Activated CD8-positive, alpha-beta memory T cell treated with anti-CD3 and anti-CD28 coated beads for 4 hours (primary cell): ENCODE measurements around the gene RBMX2.
"Not testable (repeated sequence)": the region's sequence is repeated elsewhere in the genome, so short reads cannot be mapped to it uniquely, and the experiment has no call there.

Experiments used
- DNase-seq, 2 donors: peaks; one replicate each; pipeline ENCODE4 v3.0.0-alpha.2; 2020; ENCODE audit warnings: low read depth in 2 of 2

RBMX2 gene

DNA sequence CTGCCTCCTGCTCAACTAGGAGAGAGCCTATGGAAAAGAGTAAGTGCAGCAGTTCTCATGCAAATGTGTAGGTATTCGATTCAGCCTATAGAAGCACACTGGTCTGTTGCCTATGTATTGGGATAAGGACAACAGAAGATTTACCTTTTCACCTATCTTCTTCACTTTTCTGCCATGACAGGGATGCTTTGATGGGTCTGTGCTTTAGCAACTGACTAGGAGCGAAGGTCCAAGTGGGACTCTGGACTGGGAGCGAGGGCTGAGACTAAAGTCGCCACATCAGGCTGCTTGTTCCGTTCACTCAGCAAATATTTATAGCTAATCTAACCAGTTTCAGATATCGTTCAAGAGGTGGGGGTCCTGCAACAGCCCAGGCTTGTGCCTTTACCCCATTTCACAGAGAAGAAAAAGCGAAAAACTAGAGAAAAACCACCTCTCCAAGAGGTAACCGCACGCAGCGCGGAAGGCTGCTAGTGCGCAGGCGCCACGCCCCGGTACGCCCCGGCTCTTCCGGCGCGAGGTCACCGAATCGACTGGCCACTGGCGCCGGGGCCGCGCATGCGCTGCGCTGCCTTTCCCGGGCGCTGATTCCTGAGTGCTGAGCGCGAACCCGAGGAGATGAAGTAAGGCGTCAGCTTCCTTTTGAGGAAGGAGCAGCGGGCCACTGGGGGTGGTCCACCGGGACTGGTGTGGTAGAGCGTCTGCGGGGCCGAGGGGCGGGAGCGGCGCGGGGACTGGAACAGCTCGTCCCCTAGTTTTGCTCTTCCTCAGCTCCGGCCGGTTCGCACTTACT, at the start of gene RBMX2:
TSS of gene RBMX2 (plus strand) at position 573 of the 793 bp plus-strand sequence. CDS start at position 619, 46 bp downstream.
- DNase-seq, result peak; percentile 27 to 44

DNA sequence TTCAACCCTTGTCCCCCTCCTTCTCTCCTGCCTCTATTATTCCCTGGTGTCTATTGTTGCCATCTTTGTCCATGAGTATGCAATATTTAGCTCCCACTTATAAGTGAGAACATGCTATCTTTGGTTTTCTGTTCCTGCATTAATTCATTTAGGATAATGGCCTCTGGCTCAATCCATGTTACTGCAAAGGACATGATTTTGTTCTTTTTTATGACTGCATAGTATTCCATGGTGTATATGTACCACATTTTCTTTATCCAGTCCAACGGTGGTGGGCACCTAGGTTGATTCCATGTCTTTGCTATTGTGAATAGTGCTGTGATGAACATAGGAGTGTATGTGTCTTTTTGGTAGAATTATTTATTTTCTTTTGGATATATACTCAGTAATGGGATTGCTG, 49.7 kb upstream of the RBMX2 start:
- DNase-seq, result not testable (repeated sequence)

GRCh38 chrX:130376077-130376476, 25.7 kb upstream of the RBMX2 start:
- no peak for DNase-seq

- no peak for DNase-seq
Observed at GRCh38 chrX:130378024-130378669, 23.6 kb upstream of the RBMX2 start.

DNA sequence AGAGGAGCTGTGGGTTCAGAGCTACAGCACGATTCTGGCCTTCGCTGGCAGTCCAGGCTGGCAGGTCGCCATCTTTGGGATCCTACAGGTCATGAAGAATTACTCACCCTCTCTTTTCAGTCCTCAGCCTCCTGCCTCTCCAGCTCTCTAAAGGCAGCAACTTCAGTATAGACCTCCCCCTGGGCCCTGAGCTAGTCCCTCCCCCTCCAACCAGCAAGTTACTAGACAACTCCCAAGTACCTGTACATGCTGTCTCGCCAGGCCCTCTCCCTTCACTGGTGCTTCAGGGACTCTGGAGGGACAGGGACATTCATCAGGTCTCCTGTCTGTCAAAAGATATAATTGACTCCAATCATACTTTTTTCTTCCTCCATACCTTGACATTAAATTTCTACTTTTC, 16.3 kb upstream of the RBMX2 start, which contains the start of gene GPR119:
TSS of gene GPR119 (minus strand) at position 155 of the 400 bp plus-strand sequence. CDS start 227 bp downstream, outside the sequence.
- DNase-seq, result no peak

GRCh38 chrX:130386408-130386808, 15.4 kb upstream of the RBMX2 start:
- no peak for DNase-seq

DNA sequence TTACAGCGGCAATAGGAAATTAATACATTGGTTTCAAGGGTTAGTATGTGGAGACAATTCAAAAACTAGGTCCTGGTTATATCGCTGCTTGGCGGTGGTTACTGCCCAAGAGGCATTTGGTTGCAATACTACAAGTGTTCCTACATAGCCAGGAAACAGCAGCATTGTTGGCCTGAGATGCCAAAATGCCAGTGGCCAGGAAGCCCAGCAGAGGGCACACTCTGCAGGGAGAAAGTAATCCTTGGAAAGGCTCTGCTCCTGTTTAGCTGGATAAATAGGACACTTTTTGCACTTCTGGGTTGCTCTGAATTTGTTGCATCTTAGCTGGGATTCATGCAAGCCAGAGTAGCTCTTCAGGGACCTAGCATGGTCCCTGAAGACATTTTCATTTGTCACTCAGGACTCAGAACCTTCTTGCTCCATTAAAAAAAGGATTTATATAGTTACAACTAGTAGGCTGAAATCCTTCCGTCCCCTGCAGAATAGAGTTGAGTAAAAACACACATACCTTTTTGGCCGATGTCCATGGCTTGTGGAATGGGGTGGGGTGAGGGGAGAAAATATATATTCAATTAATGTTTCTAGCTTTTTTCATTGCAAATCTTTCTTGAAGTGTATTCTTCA, 8.2 kb upstream of the RBMX2 start:
- no peak for DNase-seq

DNA sequence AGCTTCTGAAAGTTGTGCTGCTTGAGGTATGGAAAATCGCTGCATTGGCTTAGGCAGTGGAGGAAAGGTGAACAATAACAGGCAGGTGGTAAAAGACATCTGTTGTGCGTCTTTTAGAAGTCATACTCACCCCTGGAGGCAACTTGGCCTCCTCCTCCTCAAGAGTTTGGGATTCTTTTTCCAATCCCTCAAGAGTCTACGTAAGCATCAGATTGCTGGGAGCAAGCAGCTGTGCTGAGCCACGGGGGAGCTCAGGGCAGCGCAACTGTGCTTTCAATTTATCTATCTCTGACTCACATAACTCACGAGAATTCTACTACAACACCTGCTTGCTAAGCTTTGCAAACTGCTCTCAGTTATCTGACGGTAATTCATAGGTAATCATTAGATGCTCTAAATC, 6.4 kb upstream of the RBMX2 start:
- DNase-seq, result no peak

- DNase-seq, result no peak
Observed at GRCh38 chrX:130402208-130402684, 459 bp downstream of the RBMX2 start.

DNA sequence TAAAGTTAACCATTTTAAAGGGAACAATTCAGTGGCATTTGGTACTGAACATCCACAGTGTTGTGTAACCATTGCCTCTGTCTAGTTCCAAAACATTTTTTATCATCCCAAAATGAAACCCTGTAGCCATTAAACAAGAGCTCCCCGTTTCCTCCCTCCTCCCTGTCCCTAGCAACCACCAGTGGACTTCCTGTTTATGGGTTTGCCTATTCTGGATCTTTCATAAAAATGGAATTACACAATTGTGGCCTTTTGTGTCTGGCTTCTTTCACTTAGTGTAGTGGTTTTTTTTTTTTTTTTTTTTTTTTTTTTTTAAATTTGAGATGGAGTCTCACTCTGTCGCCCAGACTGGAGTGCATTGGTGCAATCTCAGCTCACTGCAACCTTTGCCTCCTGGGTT, 11.6 kb downstream of the RBMX2 start:
- no peak for DNase-seq

DNA sequence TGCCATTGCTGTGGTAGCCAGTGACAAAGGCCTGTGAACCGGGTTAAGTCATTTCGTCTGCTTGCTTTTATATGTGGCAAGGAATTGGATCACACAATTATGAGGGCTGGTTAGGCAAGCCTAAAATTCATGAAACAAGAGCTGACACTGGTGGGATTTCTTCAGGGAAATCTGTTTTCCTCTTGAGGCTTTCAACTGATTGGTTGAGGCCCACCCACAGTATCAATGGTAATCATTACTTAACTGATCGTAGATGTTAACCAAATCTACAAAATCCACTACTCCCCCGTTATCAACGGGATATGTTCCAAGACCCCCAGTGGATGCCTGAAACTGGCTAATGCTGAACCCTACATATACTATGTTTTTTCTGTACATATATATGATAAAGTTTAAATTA, 13.0 kb downstream of the RBMX2 start:
- DNase-seq, result no peak

DNA sequence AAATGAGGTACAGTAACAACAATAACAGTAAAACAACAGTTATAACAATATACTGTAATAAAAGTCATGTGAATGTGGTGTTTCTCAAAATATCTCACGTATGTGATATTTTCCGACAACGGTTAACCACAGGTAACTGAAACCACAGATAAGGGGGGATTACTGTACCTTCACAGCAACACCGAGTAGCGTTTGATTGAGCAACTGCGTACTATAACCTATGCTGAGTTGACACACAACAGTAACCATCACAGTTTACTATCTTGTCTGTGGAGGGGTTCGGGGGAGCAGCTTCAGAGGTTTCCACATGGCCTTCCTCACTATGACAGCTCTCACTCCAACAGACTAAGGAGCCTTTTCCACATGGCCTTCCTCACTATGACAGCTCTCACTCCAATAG, 13.4 kb downstream of the RBMX2 start:
- no peak for DNase-seq

- DNase-seq, result no peak
Observed at GRCh38 chrX:130416785-130417184, 15.0 kb downstream of the RBMX2 start.

GRCh38 chrX:130418066-130418465, 16.3 kb downstream of the RBMX2 start:
- DNase-seq, result no peak

GRCh38 chrX:130418740-130419139, 17.0 kb downstream of the RBMX2 start:
- no peak for DNase-seq

- DNase-seq, result no peak
Observed at GRCh38 chrX:130419263-130419662, 17.5 kb downstream of the RBMX2 start.

- DNase-seq, result no peak
Observed at GRCh38 chrX:130426531-130426930, 24.7 kb downstream of the RBMX2 start.

DNA sequence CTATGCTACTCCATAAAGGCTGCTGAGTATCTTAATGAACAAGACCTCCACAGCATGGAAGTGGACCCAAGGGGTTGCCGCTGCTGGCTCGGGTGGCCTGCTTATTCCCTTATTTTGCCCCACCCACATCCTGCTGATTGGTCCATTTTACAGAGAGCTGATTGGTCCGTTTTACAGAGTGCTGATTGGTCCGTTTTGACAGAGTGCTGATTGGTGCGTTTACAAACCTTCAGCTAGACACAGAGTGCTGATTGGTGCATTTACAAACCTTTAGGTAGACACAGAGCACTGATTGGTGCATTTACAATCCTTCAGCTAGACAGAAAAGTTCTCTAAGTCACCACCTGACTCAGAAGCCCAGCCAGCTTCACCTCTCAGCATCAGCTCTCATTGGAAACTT, 27.4 kb downstream of the RBMX2 start:
- DNase-seq, result not testable (repeated sequence)

- DNase-seq, result no peak
Observed at GRCh38 chrX:130435937-130436336, 34.1 kb downstream of the RBMX2 start.

DNA sequence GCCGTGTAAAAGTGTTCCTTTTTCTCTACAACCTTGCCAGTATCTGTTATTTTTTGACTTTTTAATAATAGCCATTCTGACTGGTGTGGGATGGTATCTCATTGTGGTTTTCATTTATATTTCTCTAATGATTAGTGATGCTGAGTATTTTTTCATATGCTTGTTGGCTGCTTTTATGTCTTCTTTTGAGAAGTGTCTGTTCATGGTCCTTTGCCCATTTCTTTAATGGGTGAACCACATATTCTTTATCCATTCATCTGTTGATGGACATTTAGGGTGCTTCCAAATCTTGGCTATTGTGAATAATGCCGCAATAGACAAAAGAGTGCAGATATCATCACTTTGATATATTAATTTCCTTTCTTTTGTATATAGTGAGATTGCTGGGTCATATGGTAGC, 36.2 kb downstream of the RBMX2 start:
- DNase-seq, result not testable (repeated sequence)

GRCh38 chrX:130443875-130444274, 42.1 kb downstream of the RBMX2 start:
- DNase-seq, result no peak

DNA sequence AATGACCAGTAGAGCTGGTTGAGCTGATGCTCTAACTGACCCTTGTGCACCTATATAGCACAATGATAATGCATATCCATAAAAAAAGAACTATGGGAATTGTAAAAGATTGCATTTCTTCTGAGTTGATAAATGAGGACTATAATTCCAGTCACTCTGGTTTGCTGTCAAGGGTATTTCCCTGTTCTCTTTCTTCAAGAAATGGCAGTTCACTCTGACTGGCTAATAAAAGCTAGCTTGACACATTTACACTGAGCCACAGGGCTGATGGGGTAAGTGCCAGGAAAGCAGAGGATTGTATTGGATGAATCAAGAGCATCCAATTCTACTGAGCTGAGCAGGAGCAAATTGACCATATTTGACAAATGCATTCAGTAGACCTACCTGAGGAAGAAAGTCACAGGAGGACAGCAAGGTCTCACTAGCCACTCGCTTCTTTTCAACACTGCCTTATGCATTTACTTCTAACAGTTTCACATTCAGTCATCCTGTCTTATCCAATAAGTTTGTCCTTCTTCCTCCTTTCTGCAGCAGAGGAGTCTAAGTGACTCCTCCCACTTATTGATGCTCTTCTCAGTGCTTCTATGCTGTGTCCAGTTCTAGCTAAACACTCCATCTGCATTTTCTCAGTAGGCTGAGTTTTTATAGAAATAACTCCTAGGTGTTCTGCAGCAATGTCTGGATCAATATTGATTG, 43.0 kb downstream of the RBMX2 start:
- no peak for DNase-seq
